A549 (cell line): ENCODE data around the gene TUBB6. TPM values are rescaled to one million over a fixed set of nuclear protein-coding genes. Genes with fewer than 3 reads are reported as not detected.

Source experiments
- ATAC-seq, 2 experiments: fragments of 200-7000 bp in 1 of 2; fragments of >200 bp in 1 of 2; cut with Nextera tagmentation in 1 of 2; cut with Tn5 transposase in 1 of 2; 3 replicates each; pipeline versions ENCODE4 v1.8.0 to v1.9.1; 2018 to 2020; ENCODE audit warnings: mild to moderate bottlenecking in 1 of 2, moderate library complexity in 1 of 2
- CTCF ChIA-PET: fragments of 300-600 bp; sonication (Branson Sonifier 250); formaldehyde crosslinking; extraction: SDS; loops from one replicate; lab custom pipeline; 2021; ENCODE audit warnings: antibody characterized with exemption, inconsistent platforms; lab: Yijun Ruan, JAX
- POLR2A ChIA-PET: fragments of 350-600 bp; formaldehyde crosslinking; extraction: SDS; loops from one replicate; lab custom pipeline; 2021; ENCODE audit warnings: antibody characterized with exemption, inconsistent platforms; lab: Yijun Ruan, JAX
- DNase-seq, 2 experiments: peaks; one replicate each; pipeline versions ENCODE4 v3.0.0 to v3.0.0-alpha.2; 2011 to 2016; ENCODE audit warnings: low read depth in 1 of 2, low spot score in 1 of 2
- FAIRE-seq: peaks from 2 replicates; lab custom pipeline; 2011; peaks lifted over from hg19 to GRCh38; lab: Jason Lieb, UNC
- H3K27ac ChIP-seq, 2 experiments: fragments of >200 bp; sonication (Bioruptor Twin); formaldehyde crosslinking; 3 replicates each; pipeline ENCODE4 v1.5.1; 2016 to 2017
- H3K4me1 ChIP-seq: fragments of >200 bp; sonication (Bioruptor Twin); formaldehyde crosslinking; 3 replicates; pipeline ENCODE4 v1.6.1; 2016
- H3K4me2 ChIP-seq: fragments of >200 bp; sonication (Bioruptor Twin); formaldehyde crosslinking; 3 replicates; pipeline ENCODE4 v1.6.1; 2016
- H3K4me3 ChIP-seq: fragments of >200 bp; sonication (Bioruptor Twin); formaldehyde crosslinking; 3 replicates; pipeline ENCODE4 v1.5.1; 2016
- H3K9me3 ChIP-seq: fragments of >200 bp; sonication (Bioruptor Twin); formaldehyde crosslinking; 3 replicates; pipeline ENCODE4 v1.6.1; 2016
- CBX2 ChIP-seq: fragments of 200-600 bp; sonication (generic); IDR thresholded peaks from 2 replicates; pipeline ENCODE4 v1.6.1; 2016; ENCODE audit warnings: low read depth, mild to moderate bottlenecking, borderline replicate concordance
- CBX8 ChIP-seq: fragments of 200-600 bp; sonication (generic); IDR thresholded peaks from 2 replicates; pipeline ENCODE4 v1.6.1; 2016
- EHF ChIP-seq: fragments of 250-450 bp; sonication (Bioruptor Pico); IDR thresholded peaks from 2 replicates; pipeline ENCODE4 v1.5.0; 2020; ENCODE audit warnings: mild to moderate bottlenecking
- EHMT2 ChIP-seq: fragments of 200-600 bp; sonication (generic); IDR thresholded peaks from 2 replicates; pipeline ENCODE4 v1.6.1; 2016; ENCODE audit warnings: antibody characterized with exemption, low read depth, mild to moderate bottlenecking, moderate library complexity
- ESRRA ChIP-seq: fragments of 150-350 bp; IDR thresholded peaks from 2 replicates; pipeline ENCODE4 v1.6.1; 2014; ENCODE audit warnings: mild to moderate bottlenecking, low read length, borderline replicate concordance
- FOSB ChIP-seq: fragments of 250-450 bp; sonication (Bioruptor Pico); IDR thresholded peaks from 2 replicates; pipeline ENCODE4 v1.5.0; 2020; ENCODE audit warnings: mild to moderate bottlenecking, moderate library complexity
- FOSL2 ChIP-seq, 2 experiments: fragments of 450-650 bp in 1 of 2; fragments of >200 bp in 1 of 2; sonication (Bioruptor Twin) in 1 of 2; formaldehyde crosslinking; IDR thresholded peaks; 2 replicates each; pipeline versions ENCODE4 v1.5.0 to v1.6.1; 2016 to 2020; ENCODE audit warnings: mild to moderate bottlenecking in 1 of 2, moderate library complexity in 1 of 2
- GATA3 ChIP-seq: IDR thresholded peaks from 2 replicates; pipeline ENCODE4 v1.6.1; 2012; ENCODE audit warnings: borderline replicate concordance
- HEYL ChIP-seq: fragments of 250-450 bp; sonication (Bioruptor Pico); IDR thresholded peaks from 2 replicates; pipeline ENCODE4 v1.8.0; 2021; ENCODE audit warnings: mild to moderate bottlenecking, moderate library complexity
- HOXB13 ChIP-seq: fragments of 250-450 bp; sonication (Bioruptor Pico); IDR thresholded peaks from 2 replicates; pipeline ENCODE4 v1.5.0; 2020; ENCODE audit warnings: low read depth, mild to moderate bottlenecking, moderate library complexity
- HOXB5 ChIP-seq: fragments of 250-450 bp; sonication (Bioruptor Pico); IDR thresholded peaks from 2 replicates; pipeline ENCODE4 v1.5.0; 2020; ENCODE audit warnings: mild to moderate bottlenecking, moderate library complexity
- JUNB ChIP-seq: fragments of >200 bp; sonication (Bioruptor Twin); formaldehyde crosslinking; IDR thresholded peaks from 2 replicates; pipeline ENCODE4 v1.6.1; 2016
- KDM1A ChIP-seq: fragments of 200-600 bp; sonication (generic); IDR thresholded peaks from 2 replicates; pipeline ENCODE4 v1.6.1; 2016; ENCODE audit warnings: low read depth, mild to moderate bottlenecking
- KDM5A ChIP-seq: fragments of 200-600 bp; sonication (generic); IDR thresholded peaks from 2 replicates; pipeline ENCODE4 v1.6.1; 2016; ENCODE audit warnings: antibody characterized with exemption, mild to moderate bottlenecking
- MAFK ChIP-seq: fragments of 450-650 bp; IDR thresholded peaks from 2 replicates; pipeline ENCODE4 v1.6.1; 2014; ENCODE audit not compliant: partially characterized antibody
- NFE2L2 ChIP-seq: fragments of 150-350 bp; conservative IDR thresholded peaks from 2 replicates; pipeline ENCODE4 v1.6.1; 2014; ENCODE audit warnings: low read length
- NPAS2 ChIP-seq: fragments of 250-450 bp; sonication (Bioruptor Pico); IDR thresholded peaks from 2 replicates; pipeline ENCODE4 v1.8.0; 2022; ENCODE audit warnings: mild to moderate bottlenecking, moderate library complexity, borderline replicate concordance
- PHF8 ChIP-seq: fragments of 200-600 bp; sonication (generic); IDR thresholded peaks from 2 replicates; pipeline ENCODE4 v1.6.1; 2016; ENCODE audit warnings: low read depth, mild to moderate bottlenecking, antibody characterized with exemption, moderate library complexity, borderline replicate concordance
- RARB ChIP-seq: fragments of 250-450 bp; sonication (Bioruptor Pico); IDR thresholded peaks from 2 replicates; pipeline ENCODE4 v1.8.0; 2021; ENCODE audit warnings: mild to moderate bottlenecking, moderate library complexity
- RCOR1 ChIP-seq: fragments of 150-350 bp; IDR thresholded peaks from 2 replicates; pipeline ENCODE4 v1.6.1; 2014; ENCODE audit warnings: antibody characterized with exemption, low read length, low read depth
- REST ChIP-seq: fragments of 200-600 bp; sonication (generic); IDR thresholded peaks from 2 replicates; pipeline ENCODE4 v1.6.1; 2016; ENCODE audit warnings: antibody characterized with exemption, mild to moderate bottlenecking, moderate library complexity
- RFX5 ChIP-seq: fragments of 450-650 bp; IDR thresholded peaks from 2 replicates; pipeline ENCODE4 v1.7.1; 2014; ENCODE audit warnings: antibody characterized with exemption, mild to moderate bottlenecking, moderate library complexity
- TP53 ChIP-seq: fragments of 250-450 bp; sonication (Bioruptor Pico); IDR thresholded peaks from 2 replicates; pipeline ENCODE4 v1.5.0; 2021; ENCODE audit warnings: mild to moderate bottlenecking, moderate library complexity
- ZFP36 ChIP-seq: fragments of 450-650 bp; IDR thresholded peaks from 2 replicates; pipeline ENCODE4 v1.6.1; 2014; ENCODE audit warnings: borderline replicate concordance; ENCODE audit not compliant: partially characterized antibody
- ZSCAN20 ChIP-seq: fragments of 250-450 bp; sonication (Bioruptor Pico); IDR thresholded peaks from 2 replicates; pipeline ENCODE4 v1.8.0; 2022; ENCODE audit warnings: mild to moderate bottlenecking, moderate library complexity
- WGBS: methylation state at CpG from one replicate; pipeline ENCODE4 v1.1.6; 2017; ENCODE audit errors: missing lambda C conversion rate; 5-methylcytosine and 5-hydroxymethylcytosine counted together
- polyA plus RNA-seq, 4 experiments: library from polyadenylated mRNA; depleted of rRNA in 3 of 4; stranded (reverse); fragments of >200 nt; fragmentation: RNase III in 1 of 4; extraction: RNeasy Plus Mini Kit Qiagen cat#74134 plus additional on column Dnase treatment in 1 of 4; gene quantifications; 2 replicates in 3 of 4; 3 replicates in 1 of 4; pipeline ENCODE4 v1.2.3, GENCODE V29; 2011 to 2017
- TF ChIP-seq, protein P1 (sequence below): fragments of 250-450 bp; sonication (Bioruptor Pico); IDR thresholded peaks from 2 replicates; pipeline ENCODE4 v1.5.0; 2020; ENCODE audit warnings: low read depth, mild to moderate bottlenecking, moderate library complexity
- TF ChIP-seq, protein P2 (sequence below): IDR thresholded peaks from 2 replicates; pipeline ENCODE4 v1.6.1; 2012
- TF ChIP-seq, protein P3 (sequence below): fragments of 150-350 bp; IDR thresholded peaks from 2 replicates; pipeline ENCODE4 v1.6.1; 2014; ENCODE audit warnings: low read depth, mild to moderate bottlenecking, low read length

TUBB6 gene
- polyA plus RNA-seq, 2 of the 4 experiments (the other 2 are of a cell fraction), result 88.5 to 235 TPM

GRCh38 chr18:12304351-12305210 is 3.5 kb upstream of the TUBB6 start:
- CTCF ChIA-PET, result no interaction called here
- no peak for ATAC-seq
- DNase-seq, result no peak
- Histone ChIP-seq H3K4me1 (peaks cover 7% of the 10 kb centered on the region), H3K4me3 (no peak overlapping the region), H3K27ac (no peak overlapping the region), H3K9me3 (no peaks in the 10 kb centered on the region), H3K4me2 (no peak overlapping the region)
- POLR2A ChIA-PET, result no interaction called here
- TF ChIP-seq HOXB5, result no peak
- TF ChIP-seq RCOR1, result no peak
- no peak for TF ChIP-seq EHMT2
- no peak for TF ChIP-seq TP53
- no peak for TF ChIP-seq KDM5A
- TF ChIP-seq HOXB13 (CRISPR knock-in tag), result no peak
- TF ChIP-seq, protein P1, sequence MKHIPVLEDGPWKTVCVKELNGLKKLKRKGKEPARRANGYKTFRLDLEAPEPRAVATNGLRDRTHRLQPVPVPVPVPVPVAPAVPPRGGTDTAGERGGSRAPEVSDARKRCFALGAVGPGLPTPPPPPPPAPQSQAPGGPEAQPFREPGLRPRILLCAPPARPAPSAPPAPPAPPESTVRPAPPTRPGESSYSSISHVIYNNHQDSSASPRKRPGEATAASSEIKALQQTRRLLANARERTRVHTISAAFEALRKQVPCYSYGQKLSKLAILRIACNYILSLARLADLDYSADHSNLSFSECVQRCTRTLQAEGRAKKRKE (CRISPR knock-in tag), result no peak
- no peak for TF ChIP-seq REST
- no peak for TF ChIP-seq ESRRA
- TF ChIP-seq ZSCAN20 (CRISPR knock-in tag), result no peak
- TF ChIP-seq JUNB, result no peak
- no peak for TF ChIP-seq CBX2
- no peak for TF ChIP-seq FOSB (CRISPR knock-in tag)
- TF ChIP-seq KDM1A, result no peak
- no peak for TF ChIP-seq GATA3
- TF ChIP-seq MAFK, result no peak
- no peak for TF ChIP-seq NFE2L2
- TF ChIP-seq EHF, result no peak
- no peak for TF ChIP-seq CBX8
- TF ChIP-seq, protein P2, sequence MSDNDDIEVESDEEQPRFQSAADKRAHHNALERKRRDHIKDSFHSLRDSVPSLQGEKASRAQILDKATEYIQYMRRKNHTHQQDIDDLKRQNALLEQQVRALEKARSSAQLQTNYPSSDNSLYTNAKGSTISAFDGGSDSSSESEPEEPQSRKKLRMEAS, result no peak
- FAIRE-seq, result no peak
- WGBS, result 65% methylated on average over 19 of the region's 19 CpGs

GRCh38 chr18:12305211-12305610 is 2.8 kb upstream of the TUBB6 start:
- no peak for TF ChIP-seq RARB (CRISPR knock-in tag)
- no peak for TF ChIP-seq NFE2L2
- TF ChIP-seq ZSCAN20 (CRISPR knock-in tag), result no peak
- no peak for TF ChIP-seq CBX8
- TF ChIP-seq PHF8, result no peak
- TF ChIP-seq, protein P2, result no peak
- TF ChIP-seq NPAS2 (CRISPR knock-in tag), result no peak
- no peak for TF ChIP-seq ZFP36
- TF ChIP-seq, protein P3, sequence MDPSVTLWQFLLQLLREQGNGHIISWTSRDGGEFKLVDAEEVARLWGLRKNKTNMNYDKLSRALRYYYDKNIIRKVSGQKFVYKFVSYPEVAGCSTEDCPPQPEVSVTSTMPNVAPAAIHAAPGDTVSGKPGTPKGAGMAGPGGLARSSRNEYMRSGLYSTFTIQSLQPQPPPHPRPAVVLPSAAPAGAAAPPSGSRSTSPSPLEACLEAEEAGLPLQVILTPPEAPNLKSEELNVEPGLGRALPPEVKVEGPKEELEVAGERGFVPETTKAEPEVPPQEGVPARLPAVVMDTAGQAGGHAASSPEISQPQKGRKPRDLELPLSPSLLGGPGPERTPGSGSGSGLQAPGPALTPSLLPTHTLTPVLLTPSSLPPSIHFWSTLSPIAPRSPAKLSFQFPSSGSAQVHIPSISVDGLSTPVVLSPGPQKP, result no peak
- TF ChIP-seq MAFK, result no peak
- no peak for TF ChIP-seq FOSL2 (IDR thresholded peaks at IDR 0.05)
- no peak for TF ChIP-seq FOSL2 (CRISPR knock-in tag; IDR thresholded peaks at IDR 0.05)
- TF ChIP-seq HEYL (CRISPR knock-in tag), result no peak
- TF ChIP-seq RFX5, result no peak
- H3K9me3 ChIP-seq, result no peaks in the 10 kb centered on the region
- peaks cover 11% of the 10 kb centered on the region for H3K4me1 ChIP-seq
- ATAC-seq, result no peak
- no peak for DNase-seq
- no peak overlapping the region for H3K4me3 ChIP-seq
- no peak for FAIRE-seq
- 82% methylated on average over 10 of the region's 12 CpGs for WGBS
- no peak overlapping the region for H3K27ac ChIP-seq
- ChIA-PET CTCF (no interaction called here), POLR2A (no interaction called here)
- no peak overlapping the region for H3K4me2 ChIP-seq
